SK-N-SH (cell line): ENCODE data around the gene PCSK5. TPM values are rescaled to one million over a fixed set of nuclear protein-coding genes. Genes with fewer than 3 reads are reported as not detected.

ENCODE experiments used
- CTCF ChIA-PET: fragments of 300-600, 350-600 bp; formaldehyde crosslinking; extraction: SDS; loops from one replicate; lab custom pipeline; 2021; lab: Yijun Ruan, JAX
- POLR2A ChIA-PET: fragments of 350-600 bp; sonication (Branson Sonifier 250); formaldehyde crosslinking; extraction: SDS; loops from one replicate; lab custom pipeline; 2020; ENCODE audit warnings: antibody characterized with exemption, inconsistent platforms; lab: Yijun Ruan, JAX
- DNase-seq: peaks from one replicate; pipeline ENCODE4 v3.0.0; 2012
- H2AFZ ChIP-seq: fragments of 200-600 bp; sonication (generic); 2 replicates; pipeline ENCODE4 v1.8.1; 2016; ENCODE audit warnings: antibody characterized with exemption, mild to moderate bottlenecking, low read depth
- H3F3A ChIP-seq: fragments of 200-600 bp; sonication (generic); replicated peaks from 2 replicates; pipeline ENCODE3; 2016; ENCODE audit warnings: antibody characterized with exemption, mild to moderate bottlenecking; ENCODE audit not compliant: insufficient read depth
- H3K27ac ChIP-seq, 2 experiments: fragments of 200-500 bp in 1 of 2; fragments of 200-600 bp in 1 of 2; sonication (Bioruptor generic) in 1 of 2; sonication (generic), shearing (Covaris generic) in 1 of 2; 2 replicates each; pipeline versions ENCODE4 v1.5.1 to v1.6.1; 2014 to 2016; ENCODE audit warnings: low read depth in 2 of 2, inconsistent platforms in 1 of 2, low read length in 1 of 2, mild to moderate bottlenecking in 1 of 2, mixed read lengths in 1 of 2
- H3K27me3 ChIP-seq: fragments of 200-600 bp; sonication (generic), shearing (Covaris generic); 2 replicates; pipeline ENCODE4 v1.6.1; 2016; ENCODE audit warnings: mixed run types; ENCODE audit not compliant: insufficient read depth
- H3K36me3 ChIP-seq, 2 experiments: fragments of 200-500 bp in 1 of 2; fragments of 200-600 bp in 1 of 2; sonication (Bioruptor generic) in 1 of 2; sonication (generic) in 1 of 2; replicated peaks in 1 of 2; 2 replicates each; pipeline versions ENCODE3 to v1.5.1; 2014 to 2016; ENCODE audit warnings: low read length in 1 of 2, mild to moderate bottlenecking in 1 of 2; ENCODE audit not compliant: insufficient read depth in 2 of 2, control insufficient read depth in 1 of 2
- H3K4me1 ChIP-seq, 2 experiments: fragments of 200-500 bp in 1 of 2; fragments of 200-600 bp in 1 of 2; sonication (Bioruptor generic) in 1 of 2; sonication (generic), shearing (Covaris generic) in 1 of 2; 2 replicates each; pipeline versions ENCODE4 v1.5.1 to v1.6.1; 2014 to 2016; ENCODE audit warnings: low read depth in 1 of 2, low read length in 1 of 2, mixed run types in 1 of 2; ENCODE audit not compliant: insufficient read depth in 2 of 2, control insufficient read depth in 1 of 2
- H3K4me2 ChIP-seq: fragments of 200-600 bp; sonication (generic), shearing (Covaris generic); 2 replicates; pipeline ENCODE4 v1.6.1; 2017; ENCODE audit warnings: mixed run types
- H3K4me3 ChIP-seq, 2 experiments: fragments of 200-500 bp in 1 of 2; fragments of 200-600 bp in 1 of 2; sonication (Bioruptor generic) in 1 of 2; sonication (generic), shearing (Covaris generic) in 1 of 2; 2 replicates each; pipeline versions ENCODE4 v1.5.1 to v1.8.1; 2014 to 2016; ENCODE audit warnings: low read depth in 2 of 2, inconsistent platforms in 1 of 2, low read length in 1 of 2, mild to moderate bottlenecking in 1 of 2, mixed read lengths in 1 of 2, moderate library complexity in 1 of 2
- H3K79me2 ChIP-seq: fragments of 200-600 bp; sonication (generic); 2 replicates; pipeline ENCODE4 v1.8.1; 2017; ENCODE audit warnings: mild to moderate bottlenecking; ENCODE audit not compliant: insufficient read depth
- H3K9ac ChIP-seq: fragments of 200-600 bp; sonication (generic); 2 replicates; pipeline ENCODE4 v1.6.1; 2017; ENCODE audit warnings: mixed run types
- H3K9me2 ChIP-seq: fragments of 200-600 bp; sonication (generic); 2 replicates; pipeline ENCODE4 v1.6.1; 2017; ENCODE audit warnings: mixed run types
- H3K9me3 ChIP-seq: fragments of 200-600 bp; sonication (generic); 2 replicates; pipeline ENCODE4 v1.6.1; 2017; ENCODE audit warnings: mixed run types, mild to moderate bottlenecking, moderate library complexity
- H4K20me1 ChIP-seq: fragments of 200-600 bp; sonication (generic); 2 replicates; pipeline ENCODE4 v1.6.1; 2017; ENCODE audit warnings: mild to moderate bottlenecking, mixed run types; ENCODE audit not compliant: insufficient read depth
- CHD2 ChIP-seq: fragments of 150-350 bp; IDR thresholded peaks from 2 replicates; pipeline ENCODE4 v1.6.1; 2018; ENCODE audit warnings: low read length; ENCODE audit not compliant: partially characterized antibody
- ELF1 ChIP-seq: IDR thresholded peaks from 2 replicates; pipeline ENCODE4 v1.4.0; 2012
- EP300 ChIP-seq, 2 experiments: IDR thresholded peaks; 2 replicates each; pipeline versions ENCODE4 v1.4.0 to v1.6.1; 2012; ENCODE audit warnings: borderline replicate concordance in 1 of 2, low read depth in 1 of 2, low read length in 1 of 2
- EZH2phosphoT487 ChIP-seq: fragments of 200-600 bp; sonication (generic); IDR thresholded peaks from 2 replicates; pipeline ENCODE4 v1.6.1; 2017; ENCODE audit warnings: low read depth, mixed run types, mild to moderate bottlenecking, antibody characterized with exemption, moderate library complexity, borderline replicate concordance
- FOSL2 ChIP-seq: IDR thresholded peaks from 2 replicates; pipeline ENCODE4 v1.4.0; 2012; ENCODE audit warnings: low read depth, mild to moderate bottlenecking, moderate library complexity, borderline replicate concordance
- FOXM1 ChIP-seq: IDR thresholded peaks from 2 replicates; pipeline ENCODE4 v1.4.0; 2012; ENCODE audit warnings: low read depth, mild to moderate bottlenecking
- GABPA ChIP-seq: IDR thresholded peaks from 2 replicates; pipeline ENCODE4 v1.4.0; 2012; ENCODE audit warnings: low read depth, mild to moderate bottlenecking
- MXI1 ChIP-seq: IDR thresholded peaks from 2 replicates; pipeline ENCODE4 v1.6.1; 2012; ENCODE audit warnings: mild to moderate bottlenecking, low read depth, low read length, improper control_type of control experiment
- RAD21 ChIP-seq: IDR thresholded peaks from 2 replicates; pipeline ENCODE4 v1.6.1; 2012; ENCODE audit warnings: mild to moderate bottlenecking, low read length
- RCOR1 ChIP-seq: fragments of 150-350 bp; IDR thresholded peaks from 2 replicates; pipeline ENCODE4 v1.6.1; 2017; ENCODE audit warnings: antibody characterized with exemption, low read length
- RFX5 ChIP-seq: IDR thresholded peaks from 2 replicates; pipeline ENCODE4 v1.6.1; 2012; ENCODE audit warnings: mild to moderate bottlenecking, improper control_type of control experiment, low read length
- SIN3A ChIP-seq: IDR thresholded peaks from 2 replicates; pipeline ENCODE4 v1.6.1; 2012; ENCODE audit warnings: low read depth, mild to moderate bottlenecking, low read length, moderate library complexity, borderline replicate concordance
- SMC3 ChIP-seq: IDR thresholded peaks from 2 replicates; pipeline ENCODE4 v1.6.1; 2012; ENCODE audit warnings: low read depth, low read length, improper control_type of control experiment
- TCF12 ChIP-seq: IDR thresholded peaks from 2 replicates; pipeline ENCODE4 v1.4.0; 2012
- YY1 ChIP-seq: IDR thresholded peaks from 2 replicates; pipeline ENCODE4 v1.4.0; 2012; ENCODE audit warnings: low read depth, mild to moderate bottlenecking
- WGBS: methylation state at CpG from one replicate; pipeline ENCODE4 v1.1.6; 2017; ENCODE audit warnings: low lambda C conversion rate; 5-methylcytosine and 5-hydroxymethylcytosine counted together
- polyA plus RNA-seq, 3 experiments: library from polyadenylated mRNA; depleted of rRNA; stranded (reverse); fragments of >200 nt; gene quantifications; 2 replicates each; pipeline ENCODE4 v1.2.3, GENCODE V29; 2012
- TF ChIP-seq, protein P1 (sequence below): IDR thresholded peaks from 2 replicates; pipeline ENCODE4 v1.4.0; 2012; ENCODE audit warnings: low read depth
- TF ChIP-seq, protein P2 (sequence below): IDR thresholded peaks from 2 replicates; pipeline ENCODE4 v1.6.1; 2012; ENCODE audit warnings: mild to moderate bottlenecking, low read depth, low read length, moderate library complexity

The PCSK5 gene
- polyA plus RNA-seq, 1 of the 3 experiments (the other 2 are of a cell fraction), result 0.08 TPM

DNA sequence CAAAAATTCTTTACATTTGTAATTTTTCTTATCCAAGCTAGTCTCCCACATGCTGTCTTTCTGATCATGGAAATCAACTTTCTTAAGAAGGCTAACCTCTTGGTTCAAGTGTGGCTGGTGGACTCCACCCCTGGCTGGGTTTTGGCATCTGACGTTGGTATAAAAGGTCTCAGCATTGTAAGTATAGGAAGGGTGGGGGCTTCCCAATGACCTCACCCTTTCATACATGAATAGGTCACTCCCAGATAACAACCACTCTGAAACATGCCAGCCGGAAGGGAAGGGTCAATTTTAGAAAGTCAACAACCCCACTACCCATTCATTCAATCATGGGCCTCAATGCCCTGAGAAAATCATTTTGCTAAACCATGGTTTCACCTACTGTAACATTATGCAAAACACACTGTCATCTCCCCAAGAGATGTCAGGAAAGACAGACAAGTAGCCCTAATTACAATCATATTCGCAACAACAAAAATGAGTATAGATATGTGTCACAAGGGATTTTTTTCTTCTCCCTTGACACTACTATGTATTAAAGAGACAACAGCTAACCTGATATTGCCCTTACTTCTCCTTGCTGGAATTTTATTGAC is 31.9 kb upstream of the PCSK5 start:
- Histone ChIP-seq H3K9me3 (no peaks in the 10 kb centered on the region), H3K9ac (no peak overlapping the region), H2AFZ (no peak overlapping the region), H3K79me2 (no peaks in the 10 kb centered on the region), H3K27ac (no peak overlapping the region), H4K20me1 (no peaks in the 10 kb centered on the region), H3K36me3 (no peaks in the 10 kb centered on the region), H3K27me3 (no peaks in the 10 kb centered on the region), H3K4me1 (no peaks in the 10 kb centered on the region), H3F3A (no peaks in the 10 kb centered on the region), H3K4me2 (no peak overlapping the region), H3K4me3 (no peak overlapping the region), H3K9me2 (no peaks in the 10 kb centered on the region)
- 0% methylated on average over 3 of the region's 3 CpGs for whole genome bisulfite sequencing
- TF ChIP-seq FOXM1, result no peak
- no peak for TF ChIP-seq RCOR1
- no peak for TF ChIP-seq FOSL2
- TF ChIP-seq EP300 (IDR thresholded peaks at IDR 0.05; ENCODE audit: borderline replicate concordance in 1 of 2, low read depth in 1 of 2, low read length in 1 of 2), result no peak
- TF ChIP-seq, protein P1, sequence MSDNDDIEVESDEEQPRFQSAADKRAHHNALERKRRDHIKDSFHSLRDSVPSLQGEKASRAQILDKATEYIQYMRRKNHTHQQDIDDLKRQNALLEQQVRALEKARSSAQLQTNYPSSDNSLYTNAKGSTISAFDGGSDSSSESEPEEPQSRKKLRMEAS, result no peak
- no peak for TF ChIP-seq TCF12
- TF ChIP-seq, protein P2, sequence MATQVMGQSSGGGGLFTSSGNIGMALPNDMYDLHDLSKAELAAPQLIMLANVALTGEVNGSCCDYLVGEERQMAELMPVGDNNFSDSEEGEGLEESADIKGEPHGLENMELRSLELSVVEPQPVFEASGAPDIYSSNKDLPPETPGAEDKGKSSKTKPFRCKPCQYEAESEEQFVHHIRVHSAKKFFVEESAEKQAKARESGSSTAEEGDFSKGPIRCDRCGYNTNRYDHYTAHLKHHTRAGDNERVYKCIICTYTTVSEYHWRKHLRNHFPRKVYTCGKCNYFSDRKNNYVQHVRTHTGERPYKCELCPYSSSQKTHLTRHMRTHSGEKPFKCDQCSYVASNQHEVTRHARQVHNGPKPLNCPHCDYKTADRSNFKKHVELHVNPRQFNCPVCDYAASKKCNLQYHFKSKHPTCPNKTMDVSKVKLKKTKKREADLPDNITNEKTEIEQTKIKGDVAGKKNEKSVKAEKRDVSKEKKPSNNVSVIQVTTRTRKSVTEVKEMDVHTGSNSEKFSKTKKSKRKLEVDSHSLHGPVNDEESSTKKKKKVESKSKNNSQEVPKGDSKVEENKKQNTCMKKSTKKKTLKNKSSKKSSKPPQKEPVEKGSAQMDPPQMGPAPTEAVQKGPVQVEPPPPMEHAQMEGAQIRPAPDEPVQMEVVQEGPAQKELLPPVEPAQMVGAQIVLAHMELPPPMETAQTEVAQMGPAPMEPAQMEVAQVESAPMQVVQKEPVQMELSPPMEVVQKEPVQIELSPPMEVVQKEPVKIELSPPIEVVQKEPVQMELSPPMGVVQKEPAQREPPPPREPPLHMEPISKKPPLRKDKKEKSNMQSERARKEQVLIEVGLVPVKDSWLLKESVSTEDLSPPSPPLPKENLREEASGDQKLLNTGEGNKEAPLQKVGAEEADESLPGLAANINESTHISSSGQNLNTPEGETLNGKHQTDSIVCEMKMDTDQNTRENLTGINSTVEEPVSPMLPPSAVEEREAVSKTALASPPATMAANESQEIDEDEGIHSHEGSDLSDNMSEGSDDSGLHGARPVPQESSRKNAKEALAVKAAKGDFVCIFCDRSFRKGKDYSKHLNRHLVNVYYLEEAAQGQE, result no peak
- TF ChIP-seq RFX5, result no peak
- TF ChIP-seq GABPA, result no peak
- no peak for TF ChIP-seq EZH2phosphoT487
- TF ChIP-seq SMC3, result no peak
- TF ChIP-seq MXI1, result no peak
- no peak for TF ChIP-seq YY1
- TF ChIP-seq CHD2, result no peak
- CTCF ChIA-PET, result interaction anchor here (1.7 kb wide), 1 partner anchor 8 kb away, joined by 5 read pairs; no protein-coding TSS in a partner anchor
- DNase-seq, result no peak
- POLR2A ChIA-PET, result no interaction called here

DNA sequence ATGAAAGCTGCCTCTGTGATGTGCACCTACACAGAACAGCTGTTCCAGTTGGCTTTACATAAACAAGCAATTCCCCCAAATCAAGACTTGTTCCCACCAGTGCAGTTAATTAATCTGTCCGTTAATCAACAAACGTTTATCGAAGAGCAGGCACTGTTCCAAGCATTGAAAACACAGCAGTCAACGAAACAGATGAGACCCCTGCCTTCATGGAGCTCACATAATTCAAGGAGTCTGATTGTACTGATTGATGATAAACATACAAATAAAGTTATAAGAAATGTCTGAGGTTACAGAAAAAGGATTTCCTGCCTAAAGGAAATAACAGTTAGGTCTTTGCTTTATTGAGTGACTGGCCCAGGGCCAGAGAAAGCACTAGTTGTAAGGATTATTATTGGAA is 26.2 kb upstream of the PCSK5 start:
- Histone ChIP-seq H2AFZ (no peak overlapping the region), H3K36me3 (no peaks in the 10 kb centered on the region), H3K4me1 (no peaks in the 10 kb centered on the region), H3K9me2 (no peaks in the 10 kb centered on the region), H3K79me2 (no peaks in the 10 kb centered on the region), H3K4me2 (no peak overlapping the region), H3K9me3 (no peaks in the 10 kb centered on the region), H3K27me3 (no peaks in the 10 kb centered on the region), H3K27ac (no peak overlapping the region), H3K9ac (no peak overlapping the region), H4K20me1 (no peaks in the 10 kb centered on the region), H3F3A (no peaks in the 10 kb centered on the region), H3K4me3 (no peak overlapping the region)
- ChIA-PET CTCF (interaction anchor here (1.3 to 1.8 kb wide), 2 partner anchors 98 to 599 kb away, joined by 3 to 7 read pairs; no protein-coding TSS in a partner anchor), POLR2A (no interaction called here)
- WGBS, result 1% methylated on average over 4 of the region's 4 CpGs
- TF ChIP-seq RAD21 (no peak), MXI1 (no peak), SIN3A (no peak), SMC3 (no peak), ELF1 (no peak)
- DNase-seq, result no peak
